Nephron progenitor cell (in vitro differentiated cells): Measurements from ENCODE around the gene NISCH.

Source experiments
- DNase-seq: peaks from one replicate; pipeline ENCODE4 v3.0.0; 2021
- H3K27ac Mint-ChIP-seq: 2 replicates; pipeline ENCODE4 v1.8.0; 2021; ENCODE audit warnings: mild to moderate bottlenecking, moderate library complexity, mixed read lengths
- H3K27me3 Mint-ChIP-seq: 2 replicates; pipeline ENCODE4 v1.8.0; 2021; ENCODE audit warnings: mild to moderate bottlenecking, low read depth, mixed read lengths; ENCODE audit not compliant: poor library complexity
- H3K36me3 Mint-ChIP-seq: 2 replicates; pipeline ENCODE4 v1.8.0; 2021; ENCODE audit warnings: low read depth, mixed read lengths
- H3K4me1 Mint-ChIP-seq: 2 replicates; pipeline ENCODE4 v1.8.0; 2021; ENCODE audit warnings: mixed read lengths
- H3K4me3 Mint-ChIP-seq: 2 replicates; pipeline ENCODE4 v1.8.0; 2021; ENCODE audit warnings: mild to moderate bottlenecking, moderate library complexity, mixed read lengths
- H3K9me3 Mint-ChIP-seq: 2 replicates; pipeline ENCODE4 v1.8.0; 2021; ENCODE audit warnings: mild to moderate bottlenecking, moderate library complexity, mixed read lengths
- CTCF ChIP-seq: fragments of 200-600 bp; sonication (generic); IDR thresholded peaks from 2 replicates; pipeline ENCODE4 v1.5.0; 2021; ENCODE audit warnings: antibody characterized with exemption

Gene NISCH

DNA sequence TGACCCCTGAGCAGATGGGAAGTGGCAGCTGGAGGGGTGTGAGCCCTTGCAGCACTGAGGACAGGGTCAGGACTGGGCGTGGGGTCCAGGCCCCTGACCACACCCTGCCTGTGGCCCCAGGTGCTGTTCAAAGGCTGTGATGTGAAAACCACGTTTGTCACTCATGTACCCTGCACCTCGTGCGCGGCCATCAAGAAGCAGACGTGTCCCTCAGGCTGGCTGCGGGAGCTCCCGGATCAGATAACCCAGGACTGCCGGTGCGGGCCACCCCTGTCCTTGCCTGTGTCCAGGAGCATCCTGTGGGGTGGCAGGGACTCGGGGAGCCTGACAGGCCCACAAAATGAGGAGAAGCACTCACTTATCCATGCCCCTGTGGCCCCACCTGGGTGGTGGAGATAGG is 45.6 kb downstream of the NISCH start:
- no peak for DNase-seq
- Mint-ChIP-seq H3K4me1 (no peaks in the 10 kb centered on the region), H3K27ac (no peak overlapping the region), H3K27me3 (peaks cover 2% of the 10 kb centered on the region), H3K4me3 (no peak overlapping the region), H3K9me3 (no peaks in the 10 kb centered on the region), H3K36me3 (no peaks in the 10 kb centered on the region)
- no peak for TF ChIP-seq CTCF

GRCh38 chr3:52502001-52502400 is 46.6 kb downstream of the NISCH start:
- Mint-ChIP-seq H3K4me1 (peaks cover 2% of the 10 kb centered on the region), H3K27ac (no peak overlapping the region), H3K36me3 (no peaks in the 10 kb centered on the region), H3K4me3 (no peak overlapping the region), H3K27me3 (peaks cover 2% of the 10 kb centered on the region), H3K9me3 (no peaks in the 10 kb centered on the region)
- TF ChIP-seq CTCF, result no peak
- DNase-seq, result no peak

DNA sequence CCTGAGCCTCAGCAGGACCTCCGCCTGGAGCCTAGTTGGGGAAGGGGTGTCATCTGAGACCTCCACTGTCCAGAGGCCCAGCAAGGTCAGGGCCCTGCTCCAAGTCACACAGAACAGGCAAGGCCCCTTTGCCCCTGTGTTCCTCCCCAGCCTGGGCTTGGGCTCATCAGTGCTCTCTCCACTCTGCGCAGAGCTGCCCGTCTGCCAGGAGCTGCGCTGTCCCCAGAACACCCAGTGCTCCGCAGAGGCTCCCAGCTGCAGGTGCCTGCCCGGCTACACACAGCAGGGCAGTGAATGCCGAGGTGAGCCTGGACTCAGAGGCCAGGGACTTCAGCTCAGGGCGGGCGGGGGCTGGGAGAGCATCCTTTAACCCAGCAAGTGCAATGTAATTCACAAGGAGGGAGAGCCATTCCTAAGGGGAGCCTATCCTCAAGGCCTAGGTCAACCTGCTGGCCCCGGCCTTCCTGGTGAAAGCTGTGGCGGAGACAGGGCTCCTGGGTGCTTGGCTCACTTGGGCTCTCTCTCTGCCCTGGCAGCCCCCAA is 47.5 kb downstream of the NISCH start:
- Mint-ChIP-seq H3K4me1 (peaks cover 8% of the 10 kb centered on the region), H3K27ac (no peak overlapping the region), H3K4me3 (no peak overlapping the region), H3K9me3 (no peaks in the 10 kb centered on the region), H3K27me3 (peaks cover 2% of the 10 kb centered on the region), H3K36me3 (no peaks in the 10 kb centered on the region)
- TF ChIP-seq CTCF, result no peak
- DNase-seq, result no peak

DNA sequence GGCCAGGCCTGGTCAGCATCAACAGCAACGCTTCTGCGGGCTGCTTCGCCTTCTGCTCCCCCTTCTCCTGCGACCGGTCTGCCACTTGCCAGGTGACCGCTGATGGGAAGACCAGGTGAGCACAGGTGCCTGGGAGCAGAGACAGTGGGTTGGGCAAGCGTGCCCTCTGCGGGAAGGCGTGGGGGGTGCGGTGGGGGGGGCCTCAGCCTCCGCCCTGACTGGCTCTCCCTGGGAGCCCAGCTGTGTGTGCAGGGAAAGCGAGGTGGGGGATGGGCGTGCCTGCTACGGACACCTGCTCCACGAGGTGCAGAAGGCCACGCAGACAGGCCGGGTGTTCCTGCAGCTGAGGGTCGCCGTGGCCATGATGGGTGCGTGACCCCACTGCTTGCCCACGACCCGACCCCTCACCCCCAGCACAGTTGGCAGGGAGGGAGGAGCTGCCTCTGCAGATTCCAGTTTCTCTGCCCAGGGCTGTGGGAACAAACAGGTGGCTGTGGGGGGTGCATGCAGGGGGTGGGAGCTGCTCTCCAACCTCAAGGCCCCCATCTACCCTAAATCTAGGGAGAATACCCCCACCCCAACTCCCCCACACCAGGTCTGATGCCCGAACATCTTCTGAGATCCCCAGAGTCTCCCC is 48.5 kb downstream of the NISCH start:
- no peak for DNase-seq
- Mint-ChIP-seq H3K36me3 (no peaks in the 10 kb centered on the region), H3K4me3 (no peak overlapping the region), H3K4me1 (peaks cover 8% of the 10 kb centered on the region), H3K27ac (no peak overlapping the region), H3K9me3 (no peaks in the 10 kb centered on the region), H3K27me3 (peaks cover 2% of the 10 kb centered on the region)
- no peak for TF ChIP-seq CTCF

DNA sequence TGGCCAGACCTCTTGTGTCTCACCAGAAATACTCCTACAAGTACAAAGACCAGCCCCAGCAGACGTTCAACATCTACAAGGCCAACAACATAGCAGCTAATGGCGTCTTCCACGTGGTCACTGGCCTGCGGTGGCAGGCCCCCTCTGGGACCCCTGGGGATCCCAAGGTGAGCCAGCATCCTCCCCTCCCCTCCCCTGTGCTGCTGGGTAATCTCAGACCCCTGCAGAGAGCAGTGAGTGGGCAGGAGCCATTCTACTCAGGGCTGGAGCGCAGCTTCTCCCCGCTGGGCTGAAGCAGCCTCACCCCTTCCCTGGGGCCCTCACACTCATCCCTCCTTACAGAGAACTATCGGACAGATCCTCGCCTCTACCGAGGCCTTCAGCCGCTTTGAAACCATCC is 49.6 kb downstream of the NISCH start:
- peaks cover 8% of the 10 kb centered on the region for H3K4me1 Mint-ChIP-seq
- no peak overlapping the region for H3K4me3 Mint-ChIP-seq
- no peaks in the 10 kb centered on the region for H3K36me3 Mint-ChIP-seq

More for the DNA sequence above, 49.6 kb downstream of the NISCH start:
- H3K9me3 Mint-ChIP-seq, result no peaks in the 10 kb centered on the region
- TF ChIP-seq CTCF, result no peak
- peaks cover 2% of the 10 kb centered on the region for H3K27me3 Mint-ChIP-seq
- no peak for DNase-seq
- no peak overlapping the region for H3K27ac Mint-ChIP-seq
